Nephron progenitor cell (in vitro differentiated cells): ENCODE measurements around the gene KHDRBS2.

ENCODE experiments used
- DNase-seq: peaks from one replicate; pipeline ENCODE4 v3.0.0; 2021
- H3K27ac Mint-ChIP-seq: 2 replicates; pipeline ENCODE4 v1.8.0; 2021; ENCODE audit warnings: mild to moderate bottlenecking, moderate library complexity, mixed read lengths
- H3K27me3 Mint-ChIP-seq: 2 replicates; pipeline ENCODE4 v1.8.0; 2021; ENCODE audit warnings: mild to moderate bottlenecking, low read depth, mixed read lengths; ENCODE audit not compliant: poor library complexity
- H3K36me3 Mint-ChIP-seq: 2 replicates; pipeline ENCODE4 v1.8.0; 2021; ENCODE audit warnings: low read depth, mixed read lengths
- H3K4me1 Mint-ChIP-seq: 2 replicates; pipeline ENCODE4 v1.8.0; 2021; ENCODE audit warnings: mixed read lengths
- H3K4me3 Mint-ChIP-seq: 2 replicates; pipeline ENCODE4 v1.8.0; 2021; ENCODE audit warnings: mild to moderate bottlenecking, moderate library complexity, mixed read lengths
- H3K9me3 Mint-ChIP-seq: 2 replicates; pipeline ENCODE4 v1.8.0; 2021; ENCODE audit warnings: mild to moderate bottlenecking, moderate library complexity, mixed read lengths
- TF ChIP-seq, protein P1 (sequence below): fragments of 200-600 bp; sonication (generic); IDR thresholded peaks from 2 replicates; pipeline ENCODE4 v1.5.0; 2021; ENCODE audit warnings: antibody characterized with exemption

KHDRBS2 gene

DNA sequence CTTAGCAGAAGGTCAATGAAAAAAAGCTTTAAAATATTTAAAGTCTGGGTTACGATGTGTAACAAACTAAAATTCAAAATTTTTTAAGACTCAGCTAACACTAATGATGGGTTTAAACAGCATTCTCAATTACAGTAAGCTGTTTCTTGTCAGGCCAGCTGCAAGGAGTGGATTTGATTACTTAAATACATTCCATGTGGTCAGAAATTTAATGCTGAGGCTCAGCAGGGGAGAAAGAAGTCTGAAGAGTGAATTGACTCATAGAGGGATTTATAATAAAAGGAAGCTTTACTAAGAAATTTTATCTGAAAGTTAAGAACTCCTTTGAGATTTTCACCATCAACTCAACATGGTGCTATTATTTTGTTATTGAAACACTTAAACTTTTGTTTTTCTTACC, 398.6 kb downstream of the KHDRBS2 start:
- Mint-ChIP-seq H3K36me3 (no peaks in the 10 kb centered on the region), H3K27me3 (no peaks in the 10 kb centered on the region), H3K4me1 (peaks cover 5% of the 10 kb centered on the region), H3K27ac (no peak overlapping the region), H3K9me3 (no peaks in the 10 kb centered on the region), H3K4me3 (no peak overlapping the region)
- TF ChIP-seq, protein P1, sequence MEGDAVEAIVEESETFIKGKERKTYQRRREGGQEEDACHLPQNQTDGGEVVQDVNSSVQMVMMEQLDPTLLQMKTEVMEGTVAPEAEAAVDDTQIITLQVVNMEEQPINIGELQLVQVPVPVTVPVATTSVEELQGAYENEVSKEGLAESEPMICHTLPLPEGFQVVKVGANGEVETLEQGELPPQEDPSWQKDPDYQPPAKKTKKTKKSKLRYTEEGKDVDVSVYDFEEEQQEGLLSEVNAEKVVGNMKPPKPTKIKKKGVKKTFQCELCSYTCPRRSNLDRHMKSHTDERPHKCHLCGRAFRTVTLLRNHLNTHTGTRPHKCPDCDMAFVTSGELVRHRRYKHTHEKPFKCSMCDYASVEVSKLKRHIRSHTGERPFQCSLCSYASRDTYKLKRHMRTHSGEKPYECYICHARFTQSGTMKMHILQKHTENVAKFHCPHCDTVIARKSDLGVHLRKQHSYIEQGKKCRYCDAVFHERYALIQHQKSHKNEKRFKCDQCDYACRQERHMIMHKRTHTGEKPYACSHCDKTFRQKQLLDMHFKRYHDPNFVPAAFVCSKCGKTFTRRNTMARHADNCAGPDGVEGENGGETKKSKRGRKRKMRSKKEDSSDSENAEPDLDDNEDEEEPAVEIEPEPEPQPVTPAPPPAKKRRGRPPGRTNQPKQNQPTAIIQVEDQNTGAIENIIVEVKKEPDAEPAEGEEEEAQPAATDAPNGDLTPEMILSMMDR, result no peak
- no peak for DNase-seq

DNA sequence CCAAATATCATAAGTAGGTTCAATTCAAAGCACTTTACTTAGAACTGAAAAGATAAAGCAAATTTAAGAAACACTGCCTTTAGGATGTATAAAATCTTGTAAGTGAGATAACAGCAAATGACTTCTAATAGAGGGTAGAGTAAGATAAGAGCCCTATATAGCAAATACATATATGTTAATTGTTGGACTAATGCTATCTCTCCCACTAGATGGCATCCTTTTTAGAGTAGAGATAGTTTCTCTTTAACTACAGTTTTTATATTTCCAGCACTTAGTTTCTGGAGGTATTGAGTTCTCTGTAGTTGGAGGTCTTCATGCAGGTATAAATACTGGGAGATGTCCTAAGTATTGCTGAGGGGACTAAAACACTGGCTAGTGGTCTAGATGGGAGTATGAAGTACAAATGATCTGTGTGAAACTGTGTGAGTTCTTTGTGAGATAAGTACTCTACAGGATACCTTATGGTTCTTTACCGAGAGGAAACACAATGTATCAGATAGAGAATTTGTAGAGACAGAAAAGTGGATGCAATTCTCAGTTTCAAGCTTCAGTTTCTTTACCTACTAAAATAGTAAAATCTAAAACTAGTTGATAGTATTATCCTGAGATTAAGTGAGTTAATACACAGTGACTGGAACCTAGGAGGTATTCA, 399.3 kb downstream of the KHDRBS2 start:
- Mint-ChIP-seq H3K4me1 (peaks cover 5% of the 10 kb centered on the region), H3K27me3 (no peaks in the 10 kb centered on the region), H3K36me3 (no peaks in the 10 kb centered on the region), H3K9me3 (no peaks in the 10 kb centered on the region), H3K4me3 (no peak overlapping the region), H3K27ac (no peak overlapping the region)
- TF ChIP-seq, protein P1, result peak; percentile 20
- DNase-seq, result no peak

DNA sequence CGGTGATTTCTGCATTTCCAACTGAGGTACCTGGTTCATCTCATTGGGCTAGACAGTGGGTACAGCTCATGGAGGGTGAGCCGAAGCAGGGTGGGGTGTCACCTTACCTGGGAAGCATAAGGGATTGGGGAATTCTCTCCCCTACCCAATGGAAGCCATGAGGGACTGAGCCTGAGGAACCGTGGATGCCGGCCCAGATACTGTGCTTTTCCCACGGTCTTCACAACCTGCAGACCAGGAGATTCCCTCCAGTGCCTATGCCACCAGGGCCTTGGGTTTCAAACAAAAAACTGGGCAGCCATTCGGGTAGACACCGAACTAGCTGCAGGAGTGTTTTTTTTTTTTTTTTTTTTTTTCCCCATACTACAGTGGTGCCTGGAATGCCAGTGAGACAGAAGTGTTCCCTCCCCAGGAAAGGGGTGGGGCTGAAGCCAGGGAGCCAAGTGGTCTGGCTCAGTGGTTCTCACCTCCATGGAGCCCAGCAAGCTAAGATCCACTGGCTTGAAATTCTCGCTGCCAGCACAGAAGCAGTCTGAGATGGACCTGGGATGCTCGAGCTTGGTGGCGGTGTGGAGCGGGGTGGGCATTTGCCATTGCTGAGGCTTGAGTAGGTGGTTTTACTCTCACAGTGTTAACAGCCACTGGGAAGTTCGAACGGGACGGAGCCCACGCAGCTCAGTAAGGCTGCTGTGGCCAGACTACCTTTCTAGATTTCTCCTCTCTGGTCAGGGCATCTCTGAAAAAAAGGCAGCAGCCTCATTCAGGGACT, 416.2 kb downstream of the KHDRBS2 start:
- peaks cover 4% of the 10 kb centered on the region for H3K36me3 Mint-ChIP-seq
- no peaks in the 10 kb centered on the region for H3K4me1 Mint-ChIP-seq
- TF ChIP-seq, protein P1, result no peak
- H3K4me3 Mint-ChIP-seq, result no peak overlapping the region
- H3K27me3 Mint-ChIP-seq, result no peaks in the 10 kb centered on the region
- peaks cover 11% of the 10 kb centered on the region for H3K9me3 Mint-ChIP-seq
- H3K27ac Mint-ChIP-seq, result no peak overlapping the region
- DNase-seq, result no peak

DNA sequence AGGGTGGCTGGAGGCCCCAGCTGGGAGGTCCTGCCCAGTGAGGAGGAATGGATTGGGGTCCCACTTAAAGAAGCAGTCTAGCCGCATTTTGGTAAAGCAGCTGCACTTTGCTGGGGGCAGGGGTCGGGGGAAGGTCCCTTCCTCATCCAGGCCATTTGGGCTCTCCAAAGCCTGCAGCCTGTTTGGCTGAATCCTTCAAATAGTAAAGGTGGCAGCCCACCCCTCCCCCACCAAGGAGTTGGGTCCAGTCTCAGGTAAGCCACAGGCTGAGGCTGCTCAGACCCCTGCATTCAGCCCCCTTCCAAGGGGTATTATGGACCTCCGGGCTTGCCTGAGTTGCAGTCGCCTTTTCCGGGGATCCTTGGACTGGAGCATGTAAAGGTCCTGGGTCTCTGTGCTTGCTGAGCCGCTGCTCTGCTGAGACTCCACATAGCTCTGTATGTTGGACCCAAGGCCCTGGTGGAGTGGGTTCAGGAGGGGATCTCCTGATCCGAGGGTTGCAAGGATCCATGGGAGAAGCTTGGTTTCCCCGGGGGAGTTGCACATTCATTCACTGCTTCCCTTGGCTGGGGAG, 417.4 kb downstream of the KHDRBS2 start:
- TF ChIP-seq, protein P1, result no peak
- Mint-ChIP-seq H3K4me3 (no peak overlapping the region), H3K27me3 (peaks cover 3% of the 10 kb centered on the region), H3K9me3 (peaks cover 21% of the 10 kb centered on the region), H3K4me1 (no peaks in the 10 kb centered on the region), H3K36me3 (peaks cover 4% of the 10 kb centered on the region), H3K27ac (no peak overlapping the region)
- DNase-seq, result no peak

DNA sequence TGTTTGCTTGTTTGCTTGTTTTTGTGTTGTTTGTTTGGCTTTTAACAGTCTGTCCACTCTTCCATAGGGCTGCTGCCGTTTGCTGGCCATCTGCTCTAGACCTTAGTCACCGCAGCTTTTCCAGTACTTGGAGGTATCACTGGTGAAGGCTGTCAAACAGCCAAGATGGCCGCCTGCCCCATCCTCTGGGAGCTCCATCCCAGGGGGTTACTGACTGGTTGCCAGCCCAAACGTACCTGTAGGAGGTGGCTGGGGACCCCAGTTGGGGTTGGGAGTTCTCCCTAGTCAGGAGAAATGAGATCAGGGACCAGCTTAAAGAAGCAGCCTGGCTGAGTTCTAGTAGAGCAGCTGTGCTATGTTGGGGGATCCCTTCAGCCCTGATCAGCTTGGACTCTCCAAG, 418.4 kb downstream of the KHDRBS2 start:
- H3K4me3 Mint-ChIP-seq, result no peak overlapping the region

More for the DNA sequence above, 418.4 kb downstream of the KHDRBS2 start:
- TF ChIP-seq, protein P1, result no peak
- no peak overlapping the region for H3K27ac Mint-ChIP-seq
- H3K27me3 Mint-ChIP-seq, result peaks cover 3% of the 10 kb centered on the region
- peaks cover 4% of the 10 kb centered on the region for H3K36me3 Mint-ChIP-seq
- H3K4me1 Mint-ChIP-seq, result no peaks in the 10 kb centered on the region
- DNase-seq, result no peak
- H3K9me3 Mint-ChIP-seq, result peaks cover 25% of the 10 kb centered on the region
